HepG2 (cell line): Measurements from ENCODE around the gene CLPX. TPM values are rescaled to one million over a fixed set of nuclear protein-coding genes. Genes with fewer than 3 reads are reported as not detected.

Experiments
- CEBPZ ChIP-seq: IDR thresholded peaks from 2 replicates; pipeline ENCODE4 v1.6.1; 2012; ENCODE audit warnings: low read length, improper control_type of control experiment
- CHD2 ChIP-seq: IDR thresholded peaks from 2 replicates; pipeline ENCODE4 v1.6.1; 2011; ENCODE audit warnings: low read depth, low read length, improper control_type of control experiment
- FUBP1 ChIP-seq: sonication (generic); formaldehyde crosslinking; IDR thresholded peaks from 2 replicates; pipeline ENCODE4 v1.5.1; 2020; ENCODE audit warnings: missing genetic modification reagents, mild to moderate bottlenecking, borderline replicate concordance
- GPBP1L1 ChIP-seq: sonication (generic); formaldehyde crosslinking; IDR thresholded peaks from 2 replicates; pipeline ENCODE4 v1.5.0; 2020; ENCODE audit warnings: mild to moderate bottlenecking, missing genetic modification reagents
- JUND ChIP-seq: sonication (generic); formaldehyde crosslinking; IDR thresholded peaks from 2 replicates; pipeline ENCODE4 v1.8.0; 2022; ENCODE audit warnings: mild to moderate bottlenecking, missing genetic modification reagents
- MEIS2 ChIP-seq: sonication (generic); formaldehyde crosslinking; IDR thresholded peaks from 2 replicates; pipeline ENCODE4 v1.9.0; 2021; ENCODE audit warnings: mild to moderate bottlenecking, missing genetic modification reagents
- MIER3 ChIP-seq: IDR thresholded peaks from 2 replicates; pipeline ENCODE4 v1.6.1; 2016; ENCODE audit warnings: missing compliant biosample characterization, borderline replicate concordance
- REST ChIP-seq, 2 experiments: IDR thresholded peaks; 2 replicates each; pipeline ENCODE4 v1.6.1; 2011 to 2012; ENCODE audit warnings: low read length in 2 of 2, borderline replicate concordance in 1 of 2, low read depth in 1 of 2, mild to moderate bottlenecking in 1 of 2, moderate library complexity in 1 of 2
- TARDBP ChIP-seq: sonication (generic); formaldehyde crosslinking; IDR thresholded peaks from 2 replicates; pipeline ENCODE4 v1.8.0; 2022; ENCODE audit warnings: mild to moderate bottlenecking, missing genetic modification reagents
- polyA plus RNA-seq, 8 experiments: library from polyadenylated mRNA; depleted of rRNA in 3 of 8; stranded (reverse) in 7 of 8; unstranded in 1 of 8; fragments of >200 nt; fragmentation: Illumina TruSeq in 4 of 8; extraction: Trizol in 4 of 8; gene quantifications; 2 replicates each; pipeline versions ENCODE4 v1.2.1 to v1.2.3, GENCODE V29; 2011 to 2016; ENCODE audit warnings: low read depth in 4 of 8, missing spikeins in 1 of 8, mixed read lengths in 1 of 8; ENCODE audit not compliant: insufficient read depth in 1 of 8
- total RNA-seq, 5 experiments: library from RNA; depleted of rRNA; stranded (reverse); fragments of >200 nt; fragmentation: Illumina TruSeq; extraction: Trizol; gene quantifications; 2 replicates each; pipeline ENCODE4 v1.2.3, GENCODE V29; 2016; ENCODE audit warnings: low read depth in 1 of 5
- TF ChIP-seq, protein P1 (sequence below): IDR thresholded peaks from 2 replicates; pipeline ENCODE4 v1.6.1; 2016; ENCODE audit warnings: mild to moderate bottlenecking, missing biosample characterization, missing genetic modification reagents
- TF ChIP-seq, protein P2 (sequence below): sonication (generic); formaldehyde crosslinking; conservative IDR thresholded peaks from 2 replicates; pipeline ENCODE4 v1.4.0; 2020; ENCODE audit warnings: missing genetic modification reagents

The CLPX gene
- total and polyA plus RNA-seq, 2 of the 13 experiments (the other 11 are each of a cell fraction or from before 2014, with no cell fraction given), result 33.9 to 61.3 TPM

- no peak for TF ChIP-seq CEBPZ
- TF ChIP-seq, protein P1, sequence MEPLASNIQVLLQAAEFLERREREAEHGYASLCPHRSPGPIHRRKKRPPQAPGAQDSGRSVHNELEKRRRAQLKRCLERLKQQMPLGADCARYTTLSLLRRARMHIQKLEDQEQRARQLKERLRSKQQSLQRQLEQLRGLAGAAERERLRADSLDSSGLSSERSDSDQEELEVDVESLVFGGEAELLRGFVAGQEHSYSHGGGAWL (CRISPR knock-in tag), result peak; percentile 26; the same call in 1 of the 2 replicates
- TF ChIP-seq GPBP1L1 (CRISPR knock-in tag), result no peak
- TF ChIP-seq REST (IDR thresholded peaks at IDR 0.05; ENCODE audit: borderline replicate concordance in 1 of 2, low read depth in 1 of 2, low read length in 2 of 2), result peak in 1 of 2 experiments; percentile 7; a peak in 1 of 4 replicates
- TF ChIP-seq TARDBP (CRISPR knock-in tag), result peak; percentile 59
- no peak for TF ChIP-seq CHD2
- TF ChIP-seq MIER3, result peak; percentile 16; the same call in 1 of the 2 replicates
- no peak for TF ChIP-seq FUBP1 (CRISPR knock-in tag)
- peak; percentile 6; the same call in 1 of the 2 replicates for TF ChIP-seq MEIS2
- TF ChIP-seq, protein P2, sequence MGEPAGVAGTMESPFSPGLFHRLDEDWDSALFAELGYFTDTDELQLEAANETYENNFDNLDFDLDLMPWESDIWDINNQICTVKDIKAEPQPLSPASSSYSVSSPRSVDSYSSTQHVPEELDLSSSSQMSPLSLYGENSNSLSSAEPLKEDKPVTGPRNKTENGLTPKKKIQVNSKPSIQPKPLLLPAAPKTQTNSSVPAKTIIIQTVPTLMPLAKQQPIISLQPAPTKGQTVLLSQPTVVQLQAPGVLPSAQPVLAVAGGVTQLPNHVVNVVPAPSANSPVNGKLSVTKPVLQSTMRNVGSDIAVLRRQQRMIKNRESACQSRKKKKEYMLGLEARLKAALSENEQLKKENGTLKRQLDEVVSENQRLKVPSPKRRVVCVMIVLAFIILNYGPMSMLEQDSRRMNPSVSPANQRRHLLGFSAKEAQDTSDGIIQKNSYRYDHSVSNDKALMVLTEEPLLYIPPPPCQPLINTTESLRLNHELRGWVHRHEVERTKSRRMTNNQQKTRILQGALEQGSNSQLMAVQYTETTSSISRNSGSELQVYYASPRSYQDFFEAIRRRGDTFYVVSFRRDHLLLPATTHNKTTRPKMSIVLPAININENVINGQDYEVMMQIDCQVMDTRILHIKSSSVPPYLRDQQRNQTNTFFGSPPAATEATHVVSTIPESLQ, result no peak
- no peak for TF ChIP-seq JUND (CRISPR knock-in tag)
Measured at GRCh38 chr15:65184868-65185717, at the start of gene CLPX (continued).
